CD4-positive, alpha-beta T cell (primary cell): ENCODE results near the gene ZNF385B. TPM values are rescaled to one million over a fixed set of nuclear protein-coding genes. Genes with fewer than 3 reads are reported as not detected.

Experiments
- ATAC-seq: fragments of 200-7000 bp; cut with Tn5 transposase; one replicate; pipeline ENCODE4 v1.10.0; 2022; ENCODE audit warnings: mild to moderate bottlenecking; ENCODE audit not compliant: poor library complexity
- CTCF ChIA-PET: fragments of 350-600 bp; sonication (Branson Sonifier 250); formaldehyde crosslinking; loops from one replicate; lab custom pipeline; 2021; ENCODE audit warnings: antibody characterized with exemption, inconsistent platforms; lab: Charles Lee
- POLR2A ChIA-PET: fragments of 350-600 bp; sonication (Branson Sonifier 250); formaldehyde crosslinking; loops from one replicate; lab custom pipeline; 2021; ENCODE audit warnings: antibody characterized with exemption, inconsistent platforms; lab: Charles Lee
- DNase-seq, 14 experiments: peaks; one replicate each; pipeline ENCODE4 v3.0.0-alpha.2; 2013 to 2020; ENCODE audit warnings: mixed read lengths in 2 of 14
- H3K27ac ChIP-seq, 2 donors: one replicate each; pipeline versions ENCODE4 v1.5.1 to v1.7.0; 2013; ENCODE audit warnings: low read length in 2 of 2, low read depth in 1 of 2, mild to moderate bottlenecking in 1 of 2
- H3K27me3 ChIP-seq, 2 experiments: 1 replicate in 1 of 2; 2 replicates in 1 of 2; pipeline versions ENCODE4 v1.6.1 to v1.7.0; 2013; ENCODE audit warnings: low read length in 2 of 2, control low read depth in 1 of 2, mild to moderate bottlenecking in 1 of 2, moderate library complexity in 1 of 2; ENCODE audit not compliant: insufficient read depth in 2 of 2, control insufficient read depth in 1 of 2
- H3K36me3 ChIP-seq: one replicate; pipeline ENCODE4 v1.6.1; 2013; ENCODE audit warnings: low read length, control low read depth; ENCODE audit not compliant: insufficient read depth
- H3K4me1 ChIP-seq: one replicate; pipeline ENCODE4 v1.6.1; 2013; ENCODE audit warnings: low read length, control low read depth; ENCODE audit not compliant: insufficient read depth
- H3K4me3 ChIP-seq: one replicate; pipeline ENCODE4 v1.5.1; 2013; ENCODE audit warnings: mild to moderate bottlenecking, low read length, moderate library complexity
- H3K9me3 ChIP-seq, 2 experiments: 1 replicate in 1 of 2; 2 replicates in 1 of 2; pipeline versions ENCODE4 v1.6.1 to v1.7.0; 2013; ENCODE audit warnings: low read length in 2 of 2, mild to moderate bottlenecking in 2 of 2, control low read depth in 1 of 2, moderate library complexity in 1 of 2; ENCODE audit not compliant: control insufficient read depth in 1 of 2, insufficient read depth in 1 of 2
- H3K27ac Mint-ChIP-seq: one replicate; pipeline ENCODE4 v1.8.0; 2020; ENCODE audit warnings: mixed read lengths
- H3K27me3 Mint-ChIP-seq: one replicate; pipeline ENCODE4 v1.8.0; 2021; ENCODE audit warnings: mixed read lengths
- H3K36me3 Mint-ChIP-seq: one replicate; pipeline ENCODE4 v1.8.0; 2021; ENCODE audit warnings: low read depth, mixed read lengths
- H3K4me1 Mint-ChIP-seq: one replicate; pipeline ENCODE4 v1.8.0; 2021; ENCODE audit warnings: low read depth, mixed read lengths
- H3K4me3 Mint-ChIP-seq: one replicate; pipeline ENCODE4 v1.8.0; 2020; ENCODE audit warnings: mild to moderate bottlenecking, mixed read lengths
- H3K9me3 Mint-ChIP-seq: one replicate; pipeline ENCODE4 v1.8.0; 2020; ENCODE audit warnings: mixed read lengths
- intact Hi-C, 2 experiments: fragments of 100-400 bp; cut with DNase I in 1 of 2; cut with micrococcal nuclease in 1 of 2; formaldehyde crosslinking; loops; one replicate each; pipeline versions ENCODE4 v1.15.1 to v1.9.0; 2023 to 2025; cut with DNase I, micrococcal nuclease
- total RNA-seq, 174 experiments: library from RNA in 2 of 174; stranded (reverse) in 2 of 174; gene quantifications; one replicate each; pipeline ENCODE4 v1.2.3 and lab custom pipeline; 2021 to 2026
- TF ChIP-seq, protein P1 (sequence below): fragments of 200-600 bp; IDR thresholded peaks from one replicate; pipeline ENCODE4 v1.8.0; 2022; ENCODE audit warnings: antibody characterized with exemption, mild to moderate bottlenecking

The ZNF385B gene
- total RNA-seq, 2 experiments from 2014 or later: not detected

DNA sequence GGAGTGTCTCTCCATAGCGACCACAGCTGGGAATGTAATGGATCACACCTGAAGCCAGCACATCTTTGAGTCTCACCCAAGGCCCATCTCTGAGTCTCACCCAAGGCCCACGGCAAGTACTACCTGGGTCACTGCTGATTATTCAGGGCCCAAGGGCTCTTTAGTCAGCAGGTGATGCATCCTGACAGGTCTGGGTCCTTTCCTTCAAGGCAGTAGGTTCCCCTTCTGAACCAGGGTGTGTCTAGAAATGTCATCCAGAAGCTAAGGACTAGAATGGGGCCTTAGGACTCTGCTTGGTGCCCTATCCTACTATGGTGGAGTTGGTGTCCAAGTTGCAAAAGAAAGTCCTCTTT is 248.1 kb downstream of the ZNF385B start:
- POLR2A ChIA-PET: no interaction called here
- no peak overlapping the region for H3K4me3 ChIP-seq
- Mint-ChIP-seq H3K9me3 (no peaks in the 10 kb centered on the region), H3K27me3 (peaks cover 8% of the 10 kb centered on the region), H3K4me1 (no peaks in the 10 kb centered on the region), H3K36me3 (no peaks in the 10 kb centered on the region), H3K27ac (no peak overlapping the region), H3K4me3 (no peak overlapping the region)
- DNase-seq: no peak
- H3K27ac ChIP-seq: no peak overlapping the region
- no peaks in the 10 kb centered on the region for H3K36me3 ChIP-seq
- H3K9me3 ChIP-seq: peaks cover 0 to 4% of the 10 kb centered on the region in 2 experiments
- no peaks in the 10 kb centered on the region for H3K4me1 ChIP-seq
- CTCF ChIA-PET: no interaction called here
- no peak for ATAC-seq
- intact Hi-C loops: no loop called here
- no peaks in the 10 kb centered on the region for H3K27me3 ChIP-seq
- TF ChIP-seq, protein P1, sequence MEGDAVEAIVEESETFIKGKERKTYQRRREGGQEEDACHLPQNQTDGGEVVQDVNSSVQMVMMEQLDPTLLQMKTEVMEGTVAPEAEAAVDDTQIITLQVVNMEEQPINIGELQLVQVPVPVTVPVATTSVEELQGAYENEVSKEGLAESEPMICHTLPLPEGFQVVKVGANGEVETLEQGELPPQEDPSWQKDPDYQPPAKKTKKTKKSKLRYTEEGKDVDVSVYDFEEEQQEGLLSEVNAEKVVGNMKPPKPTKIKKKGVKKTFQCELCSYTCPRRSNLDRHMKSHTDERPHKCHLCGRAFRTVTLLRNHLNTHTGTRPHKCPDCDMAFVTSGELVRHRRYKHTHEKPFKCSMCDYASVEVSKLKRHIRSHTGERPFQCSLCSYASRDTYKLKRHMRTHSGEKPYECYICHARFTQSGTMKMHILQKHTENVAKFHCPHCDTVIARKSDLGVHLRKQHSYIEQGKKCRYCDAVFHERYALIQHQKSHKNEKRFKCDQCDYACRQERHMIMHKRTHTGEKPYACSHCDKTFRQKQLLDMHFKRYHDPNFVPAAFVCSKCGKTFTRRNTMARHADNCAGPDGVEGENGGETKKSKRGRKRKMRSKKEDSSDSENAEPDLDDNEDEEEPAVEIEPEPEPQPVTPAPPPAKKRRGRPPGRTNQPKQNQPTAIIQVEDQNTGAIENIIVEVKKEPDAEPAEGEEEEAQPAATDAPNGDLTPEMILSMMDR: no peak

DNA sequence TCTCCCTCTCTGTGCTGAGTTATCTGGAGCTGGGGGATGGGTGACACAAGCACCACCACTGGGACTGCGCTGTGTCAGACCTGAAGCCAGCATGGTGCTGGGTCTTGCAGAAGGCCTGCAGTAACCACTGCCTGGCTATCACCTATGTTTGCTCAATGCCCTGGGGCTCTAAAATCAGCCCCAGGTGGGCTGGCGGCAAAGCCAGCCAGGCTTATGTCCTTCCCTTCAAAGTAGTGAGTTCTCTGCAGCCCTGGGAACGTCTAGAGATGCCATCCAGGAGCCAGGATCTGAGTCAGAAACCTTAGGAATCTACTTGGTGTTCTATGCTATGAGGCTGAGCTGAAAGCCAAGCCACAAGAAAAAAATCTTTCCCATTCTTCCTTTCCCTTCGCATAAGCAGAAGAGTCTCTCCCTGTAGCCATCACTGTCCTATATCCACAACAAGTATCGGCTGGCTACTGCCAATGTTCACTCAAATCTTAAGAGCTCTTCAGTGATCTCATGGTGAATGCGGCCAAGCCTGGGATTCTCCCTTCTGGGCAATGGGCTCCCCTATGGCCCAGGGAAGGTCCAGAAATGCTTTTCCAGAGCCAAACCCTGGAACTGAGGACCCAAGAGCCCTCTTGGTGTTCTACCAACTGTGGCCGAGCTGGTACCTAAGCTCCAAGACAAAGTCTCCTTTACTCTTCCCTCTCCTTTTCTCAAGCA is 248.7 kb downstream of the ZNF385B start:
- TF ChIP-seq, protein P1: no peak
- no peaks in the 10 kb centered on the region for H3K27me3 ChIP-seq
- ATAC-seq (no peak), DNase-seq (no peak)
- H3K36me3 ChIP-seq: no peaks in the 10 kb centered on the region
- ChIA-PET CTCF (no interaction called here), POLR2A (no interaction called here)
- Mint-ChIP-seq H3K27me3 (peaks cover 8% of the 10 kb centered on the region), H3K4me3 (no peak overlapping the region), H3K9me3 (no peaks in the 10 kb centered on the region), H3K36me3 (no peaks in the 10 kb centered on the region), H3K4me1 (no peaks in the 10 kb centered on the region), H3K27ac (no peak overlapping the region)
- H3K27ac ChIP-seq: no peak overlapping the region
- H3K4me1 ChIP-seq: no peaks in the 10 kb centered on the region
- peaks cover 0 to 4% of the 10 kb centered on the region in 2 experiments for H3K9me3 ChIP-seq
- H3K4me3 ChIP-seq: no peak overlapping the region
- intact Hi-C loops: no loop called here

DNA sequence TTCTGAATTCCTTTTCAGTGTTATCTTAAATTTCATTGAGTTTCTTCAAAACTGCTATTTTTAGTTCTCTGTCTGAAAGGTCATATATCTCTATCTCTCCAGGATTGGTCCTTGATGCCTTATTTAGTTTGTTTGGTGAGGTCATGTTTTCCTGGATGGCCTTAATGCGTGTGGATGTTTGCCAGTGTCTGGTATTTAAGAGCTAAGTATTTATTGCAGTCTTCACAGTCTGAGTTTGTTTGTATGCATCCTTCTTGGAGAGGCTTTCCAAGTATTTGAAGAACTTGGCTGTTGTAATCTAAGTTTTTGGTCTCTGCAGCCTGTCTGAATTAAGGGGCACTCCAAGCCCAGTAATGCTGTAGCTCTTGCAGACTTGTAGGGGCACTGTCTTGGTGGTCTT is 249.3 kb downstream of the ZNF385B start:
- H3K27ac Mint-ChIP-seq: no peak overlapping the region
- no peaks in the 10 kb centered on the region for H3K27me3 ChIP-seq
- H3K4me1 ChIP-seq: no peaks in the 10 kb centered on the region
- TF ChIP-seq, protein P1: no peak
- no peak for ATAC-seq
- CTCF ChIA-PET: no interaction called here
- intact Hi-C loops: no loop called here
- H3K27ac ChIP-seq: no peak overlapping the region
- no peak overlapping the region for H3K4me3 ChIP-seq
- H3K36me3 ChIP-seq: no peaks in the 10 kb centered on the region
- no peaks in the 10 kb centered on the region for H3K36me3 Mint-ChIP-seq
- no peaks in the 10 kb centered on the region for H3K9me3 Mint-ChIP-seq
- H3K4me3 Mint-ChIP-seq: no peak overlapping the region
- no peak for DNase-seq
- POLR2A ChIA-PET: no interaction called here
- H3K4me1 Mint-ChIP-seq: no peaks in the 10 kb centered on the region
- peaks cover 0 to 4% of the 10 kb centered on the region in 2 experiments for H3K9me3 ChIP-seq
- peaks cover 8% of the 10 kb centered on the region for H3K27me3 Mint-ChIP-seq
